Endothelial cell of umbilical vein (primary cell): Measurements from ENCODE around the gene GPNMB. TPM values are rescaled to one million over a fixed set of nuclear protein-coding genes. Genes with fewer than 3 reads are reported as not detected.

Source experiments
- BruUV-seq: library from RNA; stranded (reverse); fragments of 400-500 nt; replicated peaks from 2 replicates; lab custom pipeline; 2021; lab: Mats Ljungman, UMichigan
- CTCF ChIA-PET: fragments of 300-600, 350-600 bp; sonication (Branson Sonifier 250); formaldehyde crosslinking; loops from one replicate; lab custom pipeline; 2021; ENCODE audit warnings: antibody characterized with exemption, inconsistent platforms; lab: Charles Lee
- POLR2A ChIA-PET: fragments of 300-600, 350-600 bp; sonication (Branson Sonifier 250); formaldehyde crosslinking; loops from one replicate; lab custom pipeline; 2021; ENCODE audit warnings: antibody characterized with exemption, inconsistent platforms; lab: Charles Lee
- DNase-seq: peaks from one replicate; pipeline ENCODE4 v3.0.0-alpha.2; 2011; ENCODE audit warnings: low read depth, low spot score
- FAIRE-seq: peaks from 2 replicates; lab custom pipeline; 2011; peaks lifted over from hg19 to GRCh38; lab: Jason Lieb, UNC
- H2AFZ ChIP-seq: 2 replicates; pipeline ENCODE4 v1.6.0; 2012; ENCODE audit warnings: low read depth, low read length, control low read depth, inconsistent platforms
- H3K27ac ChIP-seq: 2 replicates; pipeline ENCODE4 v1.5.1; 2011; ENCODE audit warnings: low read depth, mild to moderate bottlenecking, control low read depth, low read length, moderate library complexity; ENCODE audit not compliant: insufficient read depth
- H3K27me3 ChIP-seq, 2 experiments: 2 replicates each; pipeline versions ENCODE4 v1.6.0 to v1.6.1; 2011; ENCODE audit warnings: low read length in 2 of 2, mixed read lengths in 1 of 2; ENCODE audit not compliant: control insufficient read depth in 2 of 2, insufficient read depth in 2 of 2
- H3K36me3 ChIP-seq, 2 experiments: 2 replicates in 1 of 2; 3 replicates in 1 of 2; pipeline ENCODE4 v1.5.1; 2011; ENCODE audit warnings: low read length in 2 of 2, mild to moderate bottlenecking in 1 of 2, moderate library complexity in 1 of 2; ENCODE audit not compliant: control insufficient read depth in 2 of 2, insufficient read depth in 2 of 2; ENCODE audit errors: extremely low read depth in 1 of 2
- H3K4me1 ChIP-seq: 3 replicates; pipeline ENCODE4 v1.5.1; 2011; ENCODE audit warnings: mild to moderate bottlenecking, low read length; ENCODE audit not compliant: control insufficient read depth, insufficient read depth; ENCODE audit errors: extremely low read depth
- H3K4me2 ChIP-seq: 2 replicates; pipeline ENCODE4 v1.6.1; 2011; ENCODE audit warnings: low read length, control low read depth, mixed read lengths; ENCODE audit not compliant: insufficient read depth
- H3K4me3 ChIP-seq, 3 experiments: fragments of 200-600 bp in 1 of 3; sonication (generic), shearing (Covaris generic) in 1 of 3; replicated peaks in 1 of 3; 2 replicates each; pipeline ENCODE4 v1.5.1; 2011 to 2016; ENCODE audit warnings: control low read depth in 3 of 3, low read length in 3 of 3, mild to moderate bottlenecking in 2 of 3, inconsistent platforms in 1 of 3, low read depth in 1 of 3, moderate library complexity in 1 of 3; ENCODE audit not compliant: insufficient read depth in 1 of 3
- H3K79me2 ChIP-seq: 2 replicates; pipeline ENCODE4 v1.6.0; 2012; ENCODE audit warnings: low read length, inconsistent platforms; ENCODE audit not compliant: control insufficient read depth, insufficient read depth
- H3K9ac ChIP-seq: replicated peaks from 2 replicates; pipeline ENCODE3; 2011; ENCODE audit warnings: low read length, control low read depth; ENCODE audit not compliant: insufficient read depth; ENCODE audit errors: extremely low read depth
- H3K9me1 ChIP-seq: replicated peaks from 3 replicates; pipeline ENCODE4 v1.6.0; 2011; ENCODE audit warnings: mild to moderate bottlenecking, low read length; ENCODE audit not compliant: control insufficient read depth, insufficient read depth; ENCODE audit errors: extremely low read depth
- H3K9me3 ChIP-seq: replicated peaks from 2 replicates; pipeline ENCODE4 v1.5.1; 2012; ENCODE audit warnings: low read length, inconsistent platforms; ENCODE audit not compliant: control insufficient read depth, insufficient read depth
- H4K20me1 ChIP-seq: replicated peaks from 2 replicates; pipeline ENCODE3; 2011; ENCODE audit warnings: mild to moderate bottlenecking, low read length; ENCODE audit not compliant: control insufficient read depth, insufficient read depth; ENCODE audit errors: extremely low read depth
- EZH2 ChIP-seq: IDR thresholded peaks from 2 replicates; pipeline ENCODE4 v1.6.1; 2012; ENCODE audit warnings: borderline replicate concordance, low read depth, mild to moderate bottlenecking, moderate library complexity, low read length, inconsistent platforms; ENCODE audit not compliant: severe bottlenecking
- FOS ChIP-seq: IDR thresholded peaks from 2 replicates; pipeline ENCODE4 v1.6.1; 2011; ENCODE audit warnings: mild to moderate bottlenecking, low read length, moderate library complexity, borderline replicate concordance; ENCODE audit not compliant: insufficient read depth
- GATA2 ChIP-seq: IDR thresholded peaks from 2 replicates; pipeline ENCODE4 v1.7.0; 2011; ENCODE audit warnings: low read depth, mild to moderate bottlenecking, moderate library complexity, mixed read lengths, low read length; ENCODE audit not compliant: insufficient read length, insufficient read depth
- JUN ChIP-seq: IDR thresholded peaks from 2 replicates; pipeline ENCODE4 v1.6.1; 2011; ENCODE audit warnings: borderline replicate concordance, low read depth; ENCODE audit not compliant: insufficient read length, insufficient read depth
- MYC ChIP-seq: IDR thresholded peaks from one replicate; pipeline ENCODE4 v1.6.1; 2011; ENCODE audit warnings: mild to moderate bottlenecking, low read depth, low read length
- POLR2A ChIP-seq: IDR thresholded peaks from 2 replicates; pipeline ENCODE4 v1.6.1; 2012; ENCODE audit warnings: low read depth, mild to moderate bottlenecking, control low read depth, low read length
- POLR2AphosphoS5 ChIP-seq: IDR thresholded peaks from 2 replicates; pipeline ENCODE4 v1.6.1; 2012; ENCODE audit warnings: low read depth, mild to moderate bottlenecking, control low read depth, low read length, moderate library complexity; ENCODE audit not compliant: insufficient read depth
- dilution Hi-C: fragments of 300-500 bp; cut with MboI; formaldehyde crosslinking; loops from one replicate; pipeline ENCODE4 v1.15.0; 2019; ENCODE audit warnings: low sequenced_read_pairs; ENCODE audit not compliant: extremely low pct_ligation_motif_present
- intact Hi-C: fragments of 100-400 bp; cut with micrococcal nuclease; formaldehyde crosslinking; loops from one replicate; pipeline ENCODE4 v1.10.0; 2022
- polyA plus RNA-seq, 4 experiments: library from polyadenylated mRNA; depleted of rRNA in 3 of 4; stranded (reverse) in 3 of 4; unstranded in 1 of 4; fragments of >200 nt; gene quantifications; 2 replicates each; pipeline versions ENCODE4 v1.2.1 to v1.2.3, GENCODE V29; 2011 to 2012; ENCODE audit warnings: missing spikeins in 1 of 4
- total RNA-seq: library from RNA; stranded (reverse); gene quantifications from 2 replicates; pipeline ENCODE4 v1.2.3, GENCODE V29; 2021
- TF ChIP-seq, protein P1 (sequence below): IDR thresholded peaks from 2 replicates; pipeline ENCODE4 v1.6.1; 2011; ENCODE audit not compliant: insufficient read depth, insufficient read length
- TF ChIP-seq, protein P2 (sequence below), 2 donors: IDR thresholded peaks; 1 replicate in 1 of 2; 2 replicates in 1 of 2; pipeline ENCODE4 v1.5.1; 2011; ENCODE audit warnings: low read length in 2 of 2, mild to moderate bottlenecking in 2 of 2, moderate library complexity in 2 of 2, control low read depth in 1 of 2, inconsistent platforms in 1 of 2, low read depth in 1 of 2; ENCODE audit not compliant: insufficient read depth in 1 of 2; ENCODE audit errors: extremely low read depth in 1 of 2

GPNMB gene
- total and polyA plus RNA-seq, 2 donors (not counting 3 experiments of a cell fraction or from before 2014, with no cell fraction given): 0.29 to 0.33 TPM

DNA sequence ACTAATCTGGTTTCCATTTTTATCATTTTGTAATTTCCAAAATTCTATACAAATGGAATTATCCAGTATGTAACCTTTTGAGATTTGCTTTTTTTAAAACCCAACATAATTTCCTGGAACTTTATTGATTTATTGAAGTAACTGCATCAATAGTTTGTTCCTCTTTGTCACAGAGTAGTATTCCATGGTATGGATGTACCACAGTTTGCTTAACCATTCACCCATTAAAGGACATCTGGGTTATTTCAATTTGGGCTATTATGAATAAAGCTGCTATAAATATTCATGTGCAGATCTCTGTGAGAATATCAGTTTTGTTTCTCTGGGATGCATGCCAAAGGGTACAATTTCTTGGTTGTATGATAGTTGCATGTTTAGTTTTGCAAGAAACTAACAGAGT lies 2.9 kb downstream of the GPNMB start:
- DNase-seq (no peak), FAIRE-seq (no peak)
- peaks cover 36 to 54% of the 10 kb centered on the region in 2 experiments for H3K27me3 ChIP-seq
- H3K4me3 ChIP-seq: no peak overlapping the region
- no peak overlapping the region for H3K27ac ChIP-seq
- H3K9me1 ChIP-seq: no peaks in the 10 kb centered on the region
- TF ChIP-seq, protein P1, sequence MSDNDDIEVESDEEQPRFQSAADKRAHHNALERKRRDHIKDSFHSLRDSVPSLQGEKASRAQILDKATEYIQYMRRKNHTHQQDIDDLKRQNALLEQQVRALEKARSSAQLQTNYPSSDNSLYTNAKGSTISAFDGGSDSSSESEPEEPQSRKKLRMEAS: no peak
- TF ChIP-seq JUN (no peak), POLR2A (no peak), EZH2 (no peak), GATA2 (no peak), MYC (no peak), FOS (no peak), POLR2AphosphoS5 (no peak)
- TF ChIP-seq, protein P2, sequence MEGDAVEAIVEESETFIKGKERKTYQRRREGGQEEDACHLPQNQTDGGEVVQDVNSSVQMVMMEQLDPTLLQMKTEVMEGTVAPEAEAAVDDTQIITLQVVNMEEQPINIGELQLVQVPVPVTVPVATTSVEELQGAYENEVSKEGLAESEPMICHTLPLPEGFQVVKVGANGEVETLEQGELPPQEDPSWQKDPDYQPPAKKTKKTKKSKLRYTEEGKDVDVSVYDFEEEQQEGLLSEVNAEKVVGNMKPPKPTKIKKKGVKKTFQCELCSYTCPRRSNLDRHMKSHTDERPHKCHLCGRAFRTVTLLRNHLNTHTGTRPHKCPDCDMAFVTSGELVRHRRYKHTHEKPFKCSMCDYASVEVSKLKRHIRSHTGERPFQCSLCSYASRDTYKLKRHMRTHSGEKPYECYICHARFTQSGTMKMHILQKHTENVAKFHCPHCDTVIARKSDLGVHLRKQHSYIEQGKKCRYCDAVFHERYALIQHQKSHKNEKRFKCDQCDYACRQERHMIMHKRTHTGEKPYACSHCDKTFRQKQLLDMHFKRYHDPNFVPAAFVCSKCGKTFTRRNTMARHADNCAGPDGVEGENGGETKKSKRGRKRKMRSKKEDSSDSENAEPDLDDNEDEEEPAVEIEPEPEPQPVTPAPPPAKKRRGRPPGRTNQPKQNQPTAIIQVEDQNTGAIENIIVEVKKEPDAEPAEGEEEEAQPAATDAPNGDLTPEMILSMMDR (IDR thresholded peaks at IDR 0.05; ENCODE audit: extremely low read depth in 1 of 2, insufficient read depth in 1 of 2, low read depth in 1 of 2, low read length in 2 of 2): no peak
- H3K9me3 ChIP-seq: no peaks in the 10 kb centered on the region
- no peaks in the 10 kb centered on the region for H4K20me1 ChIP-seq
- H3K36me3 ChIP-seq: no peaks in the 10 kb centered on the region
- intact Hi-C loops: no loop called here
- peaks cover 4% of the 10 kb centered on the region for H3K4me1 ChIP-seq
- H3K4me2 ChIP-seq: no peak overlapping the region
- H3K79me2 ChIP-seq: no peaks in the 10 kb centered on the region
- ChIA-PET CTCF (no interaction called here), POLR2A (no interaction called here)
- no TSS peak for BruUV-seq
- no peak overlapping the region for H2AFZ ChIP-seq
- dilution Hi-C loops: no loop called here
- H3K9ac ChIP-seq: no peak overlapping the region
